Measurements from ENCODE around the gene GPSM1.

Gene GPSM1

DNA sequence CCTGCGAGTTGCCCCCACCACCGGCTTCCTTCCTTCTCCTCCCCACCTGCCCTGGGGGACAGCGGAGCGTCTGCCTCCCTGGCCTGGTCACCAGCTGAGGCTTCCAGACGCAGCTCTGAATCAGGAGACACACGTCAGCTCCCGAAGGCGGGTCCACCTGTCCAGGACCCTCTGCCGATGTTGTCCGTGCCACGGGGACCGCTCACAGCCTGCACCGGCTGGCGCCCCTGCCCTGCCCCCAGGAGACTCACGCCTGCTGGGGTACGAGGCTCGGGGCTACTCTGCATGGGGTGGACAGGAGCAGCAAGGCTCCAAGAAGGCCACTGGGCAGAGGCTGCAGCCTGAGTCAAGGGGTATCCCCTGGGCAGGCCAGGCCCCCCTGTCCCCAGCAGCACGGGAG lies 21.5 kb upstream of the GPSM1 start:
- DNase-seq, result no peak

DNA sequence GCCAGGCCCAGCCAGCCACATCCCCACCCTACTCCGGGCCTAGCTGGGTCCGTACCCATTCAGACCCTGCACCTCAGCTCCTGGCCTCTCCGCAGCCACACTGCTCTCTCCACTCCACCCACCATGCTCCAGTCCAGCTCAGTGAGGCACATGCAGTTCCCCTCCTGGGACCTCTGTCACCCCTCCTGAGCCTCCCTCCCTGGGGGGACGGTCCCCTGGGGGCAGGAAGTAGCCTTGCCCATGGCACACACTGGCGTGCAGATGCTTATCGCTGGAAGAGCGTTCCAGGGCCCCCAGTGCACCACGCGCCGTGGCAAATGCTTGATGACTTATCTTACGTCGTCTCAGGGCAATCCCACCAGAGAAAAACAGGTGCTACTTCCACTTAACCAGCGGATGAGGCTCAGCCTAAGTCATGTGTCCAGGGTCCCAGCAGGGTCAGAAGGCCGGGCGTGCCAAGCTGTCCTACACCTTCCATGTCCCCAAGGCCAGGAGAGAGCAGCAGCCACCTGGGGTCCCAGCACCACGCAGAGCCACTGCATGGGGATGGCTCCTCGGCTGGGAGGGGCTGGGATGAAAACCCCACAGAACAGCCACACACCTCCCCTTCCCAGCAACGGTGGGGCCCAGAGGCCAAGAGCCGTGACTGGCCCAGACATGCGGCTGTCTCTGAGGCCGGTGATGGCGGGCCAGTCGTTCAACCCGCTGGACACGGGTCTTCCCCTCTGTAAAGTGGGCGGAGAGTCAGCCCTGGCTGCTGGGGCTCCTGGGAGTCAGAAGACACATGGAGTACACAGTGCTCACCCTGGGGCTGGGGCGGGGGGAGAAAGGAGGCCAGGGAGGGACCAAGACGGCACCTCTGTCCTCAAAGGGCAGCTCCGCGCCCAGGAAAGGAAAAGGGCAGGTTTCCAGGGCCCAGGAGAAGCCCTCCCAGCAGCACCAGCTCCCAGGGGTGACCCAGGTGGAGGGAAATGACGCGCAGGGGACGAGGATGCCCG lies 20.8 kb upstream of the GPSM1 start:
- no peak for DNase-seq

DNA sequence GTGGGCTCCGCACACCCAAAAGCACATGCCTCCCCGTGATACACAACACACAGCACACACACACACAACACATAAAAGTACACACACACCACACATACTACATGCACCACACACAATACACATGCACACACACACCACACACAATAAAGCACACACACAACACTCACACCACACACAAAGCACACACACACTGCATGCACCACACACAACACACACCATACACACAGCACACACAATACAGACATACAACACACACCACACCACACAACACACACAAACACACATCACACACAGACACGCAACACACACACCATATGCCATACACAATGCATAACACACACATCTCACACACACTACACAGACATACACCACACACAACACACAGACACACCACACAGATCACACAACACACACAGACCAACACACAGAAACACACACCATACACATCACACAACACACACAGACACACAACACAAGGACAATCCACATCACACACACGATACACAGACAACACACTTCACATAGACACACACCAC lies 20.1 kb upstream of the GPSM1 start:
- DNase-seq, result no peak

DNA sequence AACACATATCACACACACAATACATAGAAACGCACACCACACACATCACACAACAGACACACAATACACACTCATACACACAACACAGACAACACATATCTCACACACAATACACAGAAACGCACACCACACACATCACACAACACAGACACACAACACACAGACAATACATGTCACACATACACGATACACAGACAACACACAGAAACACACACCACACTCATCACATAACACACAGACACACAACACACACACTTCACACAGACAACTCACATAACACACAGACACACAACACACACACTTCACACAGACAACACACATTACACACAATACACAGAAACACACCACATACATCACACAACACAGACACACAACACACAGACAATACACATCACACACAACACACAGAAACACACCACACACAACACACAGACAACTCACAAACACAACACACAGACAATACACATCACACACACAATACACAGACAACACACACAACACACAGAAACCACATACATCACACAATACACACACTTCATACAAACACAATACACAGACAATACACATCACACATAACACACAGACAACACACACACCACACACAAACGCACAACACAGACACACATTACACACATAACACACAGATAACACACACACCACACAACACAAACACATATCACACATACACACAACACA lies 19.2 kb upstream of the GPSM1 start:
- no peak for DNase-seq

DNA sequence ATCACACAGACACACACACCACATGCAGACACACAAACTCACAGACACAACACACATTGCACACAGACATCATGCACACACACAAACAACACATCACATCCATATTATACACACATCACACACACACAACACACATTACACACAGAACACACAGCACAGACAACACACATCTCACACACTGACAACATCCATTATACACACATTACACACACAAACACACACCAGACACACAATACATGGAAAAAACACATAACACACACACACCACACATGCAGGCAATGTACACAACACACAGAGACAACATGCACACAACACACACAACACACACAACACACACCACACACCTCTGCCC lies 18.7 kb upstream of the GPSM1 start:
- DNase-seq, result no peak

DNA sequence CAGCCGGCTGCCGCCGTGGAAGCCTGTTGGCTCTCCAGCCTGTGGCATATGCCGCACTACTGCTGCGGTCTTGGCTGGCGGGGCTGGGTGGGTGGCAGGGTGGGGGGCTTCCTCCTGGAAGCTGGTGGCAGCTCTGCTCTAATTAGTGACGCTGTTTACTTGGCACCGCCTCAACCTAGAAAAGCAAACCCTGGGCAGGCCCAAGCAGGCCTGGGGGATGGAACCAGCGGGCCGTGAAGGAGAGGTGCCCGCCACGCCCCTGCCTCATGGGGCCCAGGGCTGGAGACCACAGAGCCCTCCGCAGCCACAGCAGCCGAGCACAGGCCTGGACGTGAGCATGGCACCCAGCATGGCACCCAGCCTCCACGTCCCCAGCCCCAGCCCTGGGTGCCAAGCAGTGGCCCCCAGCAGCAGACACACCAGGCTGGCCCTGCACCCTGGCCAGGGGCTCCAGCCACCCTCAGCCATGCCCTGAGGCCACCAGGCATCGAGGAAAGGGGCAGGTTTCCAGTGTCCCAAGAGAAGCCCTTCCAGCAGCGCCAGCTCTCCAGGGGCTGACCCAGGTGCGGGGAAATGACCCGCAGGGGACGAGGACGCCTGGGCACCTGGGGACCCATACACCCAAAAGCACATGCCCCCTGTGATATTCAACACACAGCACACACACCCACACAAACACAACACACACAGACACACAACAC lies 18.1 kb upstream of the GPSM1 start:
- DNase-seq, result no peak

DNA sequence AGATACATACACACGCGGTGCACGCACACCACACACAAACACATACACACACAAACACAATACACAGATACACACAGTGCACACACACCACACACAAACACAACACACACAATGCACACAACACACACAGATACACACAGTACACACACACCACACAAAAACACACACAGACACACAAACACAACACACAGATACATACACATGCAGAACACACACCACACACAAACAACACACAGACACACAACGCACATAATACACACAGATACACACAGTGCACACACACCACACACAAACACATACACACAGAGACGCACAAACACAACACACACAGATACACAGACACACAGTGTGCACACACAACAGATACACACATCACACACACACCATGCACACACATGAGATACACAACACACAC lies 17.5 kb upstream of the GPSM1 start:
- DNase-seq, result no peak

DNA sequence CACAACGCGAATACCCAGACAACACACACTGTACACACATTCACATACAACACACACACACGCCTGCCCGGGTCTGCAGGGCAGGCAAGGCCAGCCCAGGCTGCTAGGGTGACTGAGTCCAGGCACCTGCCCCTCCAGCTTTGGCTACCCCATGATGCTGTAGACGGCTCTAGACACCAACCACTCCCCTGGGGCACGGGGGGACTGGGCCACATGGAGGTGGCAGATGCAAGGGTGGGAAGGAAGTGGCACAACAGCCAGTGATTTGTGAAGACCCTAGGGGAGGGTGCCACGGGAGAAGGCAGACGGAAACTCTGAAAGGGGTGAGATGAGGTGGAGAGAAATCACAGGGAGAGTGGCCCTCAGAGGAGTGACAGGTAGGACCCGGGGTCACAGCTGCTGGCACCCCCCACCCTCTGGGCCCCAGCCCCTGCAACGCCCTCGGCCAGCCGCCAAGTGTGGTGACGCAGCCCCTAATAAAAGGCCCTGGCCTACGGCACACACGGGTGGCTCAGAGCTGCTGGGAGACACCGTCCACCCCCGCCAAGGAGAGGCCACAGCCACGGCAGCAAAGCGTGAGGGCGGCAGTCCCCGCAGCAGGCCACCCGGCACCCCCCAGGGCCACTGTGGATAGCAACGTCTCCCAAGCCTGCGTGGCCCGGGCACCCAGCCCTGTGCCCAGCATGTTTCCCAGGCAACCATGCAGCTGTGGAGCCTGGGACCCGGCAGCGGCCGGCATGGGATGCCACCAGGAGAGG lies 16.9 kb upstream of the GPSM1 start:
- no peak for DNase-seq

DNA sequence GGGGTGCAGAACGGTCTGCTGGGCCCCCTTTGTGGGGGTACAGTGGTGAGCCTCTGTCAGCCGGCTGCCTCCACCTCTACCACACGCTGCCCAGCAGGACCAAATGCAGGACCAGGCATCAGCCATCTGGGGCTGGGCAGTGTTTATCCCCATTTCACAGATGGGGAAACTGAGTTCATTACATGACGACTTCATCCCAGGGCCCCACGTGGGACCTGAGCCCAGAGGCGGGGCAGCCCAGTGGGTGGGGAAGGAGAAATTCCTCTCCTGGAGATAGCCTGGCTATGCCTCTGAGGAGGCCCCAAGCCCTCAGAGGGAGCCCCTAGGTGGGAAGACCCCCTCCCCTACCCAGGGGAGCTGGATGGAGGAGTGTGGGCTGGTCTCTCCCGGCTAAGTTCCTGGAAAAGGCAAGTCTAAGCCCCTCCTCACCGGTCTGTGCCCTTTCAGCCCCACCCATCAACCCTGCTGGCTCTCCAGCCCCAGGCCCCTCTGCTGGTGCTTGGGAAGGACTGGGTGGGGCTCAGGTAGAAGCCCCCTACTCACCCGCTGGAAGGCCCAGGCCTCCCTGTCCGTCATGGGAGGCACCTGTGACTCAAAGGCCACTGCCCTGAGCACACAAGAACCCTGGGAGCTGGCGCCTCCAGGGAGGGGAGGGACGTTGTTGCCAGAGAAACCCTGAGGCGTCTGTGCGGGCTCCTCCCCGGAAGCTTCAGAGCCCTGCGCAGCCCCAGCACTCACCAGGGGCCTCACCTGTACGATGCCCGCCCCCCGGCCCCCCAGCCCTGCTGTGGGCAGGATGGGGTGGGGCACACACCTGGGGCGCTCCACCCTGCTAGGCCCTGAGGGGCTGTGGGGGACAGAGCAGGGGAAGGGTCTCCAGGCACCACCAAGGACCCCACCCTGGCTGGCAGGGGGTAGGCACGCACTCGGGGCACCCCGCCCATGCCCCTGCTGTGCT lies 16.0 kb upstream of the GPSM1 start:
- DNase-seq, result no peak

DNA sequence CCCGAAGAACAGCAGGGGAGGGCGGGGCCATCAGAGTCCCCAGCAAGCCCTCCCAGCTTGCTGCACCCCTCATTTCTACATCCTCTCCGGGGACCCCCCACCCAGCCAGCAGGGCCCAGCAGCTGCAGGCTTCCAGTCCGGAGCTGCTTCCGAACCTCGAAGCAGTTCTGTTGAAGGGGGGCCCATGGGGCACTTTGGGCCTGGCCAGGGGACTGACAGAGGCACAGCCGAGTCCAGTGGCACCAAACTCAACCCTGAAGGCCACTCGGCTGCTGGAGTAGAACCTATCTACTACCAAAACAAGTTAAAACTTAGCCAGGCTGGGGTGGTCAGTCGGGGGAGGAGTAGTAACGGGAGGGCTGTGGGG lies 15.3 kb upstream of the GPSM1 start:
- DNase-seq, result no peak

DNA sequence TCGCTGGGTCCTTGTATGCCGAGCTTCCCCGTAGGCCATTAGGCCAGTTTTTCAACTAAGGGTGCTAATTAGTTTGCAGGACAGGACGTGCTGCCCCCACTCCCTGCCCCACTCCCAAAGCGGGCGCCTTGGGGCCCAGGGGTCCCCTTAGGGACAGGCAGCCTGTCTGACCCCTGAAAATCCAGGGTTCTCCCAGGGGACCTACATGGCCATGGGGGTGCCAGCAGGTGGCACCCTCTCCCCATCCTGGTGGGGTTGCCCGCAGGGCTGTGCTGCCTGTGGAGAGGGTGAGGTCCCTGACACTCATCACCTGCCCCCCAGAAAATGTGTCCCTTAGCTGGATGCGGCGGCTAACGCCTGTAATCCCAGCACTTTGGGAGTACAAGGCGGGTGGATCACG lies 14.9 kb upstream of the GPSM1 start:
- DNase-seq, result peak; percentile 23

DNA sequence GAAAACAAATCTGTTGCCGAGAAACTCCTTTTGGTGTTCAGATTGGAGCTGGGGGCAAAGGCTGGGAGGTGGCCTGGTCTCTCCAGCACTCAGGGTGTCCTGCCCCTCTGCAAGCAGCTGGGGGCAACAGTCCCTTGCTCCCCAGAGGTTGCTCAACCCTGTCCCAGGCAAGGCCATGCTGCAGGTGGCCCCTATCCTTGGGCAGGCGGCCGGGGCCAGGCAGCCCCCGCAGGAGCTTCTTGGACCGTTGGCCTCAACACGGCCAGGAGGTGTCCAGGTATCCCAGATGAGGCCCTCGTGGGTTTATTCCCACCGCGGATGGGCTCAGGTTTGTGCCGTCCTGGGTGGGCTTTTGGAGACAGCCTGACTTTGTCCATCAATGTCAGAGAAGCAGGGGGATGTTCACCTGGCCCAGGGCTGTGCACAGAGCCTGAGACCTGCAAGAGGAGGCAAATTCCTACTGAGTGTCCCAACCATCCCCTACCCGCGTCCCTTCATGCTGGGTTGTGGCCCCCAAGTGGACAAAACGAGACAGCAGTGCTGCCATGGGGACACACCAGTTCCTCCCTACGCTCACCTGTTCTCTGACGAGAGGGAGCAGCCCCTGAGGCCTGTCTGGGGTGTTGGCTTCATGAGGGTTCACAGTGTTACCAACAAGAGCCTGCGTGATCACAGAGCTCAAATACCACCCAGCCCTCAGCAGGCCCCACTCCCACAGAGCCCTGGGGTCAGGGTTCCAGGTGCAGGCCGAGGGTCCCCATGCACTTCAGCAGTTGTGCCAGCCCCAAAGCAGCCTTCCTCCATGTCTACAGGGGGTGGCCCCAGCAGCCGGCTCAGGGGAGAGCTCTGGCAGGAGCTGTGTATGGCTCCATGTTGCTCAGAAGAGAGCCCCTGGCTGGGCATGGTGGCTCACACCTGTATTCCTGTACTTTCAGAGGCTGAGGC lies 14.0 kb upstream of the GPSM1 start:
- DNase-seq, result no peak

DNA sequence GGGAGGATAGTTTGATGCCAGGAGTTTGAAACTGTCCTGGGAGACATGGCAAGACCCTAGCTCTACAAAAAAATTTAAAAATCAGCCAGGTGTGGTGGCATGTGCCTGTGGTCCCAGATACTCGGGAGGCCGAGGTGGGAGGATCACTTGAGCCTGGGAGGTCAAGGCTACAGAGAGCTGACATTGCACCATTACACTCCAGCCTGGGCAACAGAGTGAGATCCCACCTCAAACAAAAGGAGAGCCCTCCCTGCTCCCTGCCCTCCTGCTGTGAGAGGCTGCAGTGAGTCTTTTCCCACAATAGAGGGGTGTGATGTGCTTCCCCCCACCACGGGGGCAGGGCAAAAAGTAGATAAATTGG lies 13.3 kb upstream of the GPSM1 start:
- DNase-seq, result no peak

DNA sequence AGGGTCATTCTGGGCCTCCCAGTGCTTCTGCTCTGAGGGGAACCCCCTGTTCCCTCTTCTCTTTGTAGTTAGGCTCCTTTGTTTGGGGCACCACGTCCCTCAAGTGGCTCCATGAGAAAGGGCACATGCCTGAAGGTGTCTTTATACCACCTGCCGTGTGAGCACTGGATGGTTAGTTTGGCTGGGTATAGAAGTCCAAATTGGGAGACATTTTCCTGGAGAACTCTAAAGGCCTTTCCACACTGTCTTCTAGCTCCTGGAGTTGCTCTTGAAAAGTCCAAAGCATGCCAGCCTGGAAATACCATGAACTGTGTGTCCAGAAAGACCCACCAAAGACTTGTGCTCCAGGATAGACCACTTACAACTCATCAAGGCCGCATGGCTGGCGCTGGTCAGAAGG lies 12.4 kb upstream of the GPSM1 start:
- no peak for DNase-seq

DNA sequence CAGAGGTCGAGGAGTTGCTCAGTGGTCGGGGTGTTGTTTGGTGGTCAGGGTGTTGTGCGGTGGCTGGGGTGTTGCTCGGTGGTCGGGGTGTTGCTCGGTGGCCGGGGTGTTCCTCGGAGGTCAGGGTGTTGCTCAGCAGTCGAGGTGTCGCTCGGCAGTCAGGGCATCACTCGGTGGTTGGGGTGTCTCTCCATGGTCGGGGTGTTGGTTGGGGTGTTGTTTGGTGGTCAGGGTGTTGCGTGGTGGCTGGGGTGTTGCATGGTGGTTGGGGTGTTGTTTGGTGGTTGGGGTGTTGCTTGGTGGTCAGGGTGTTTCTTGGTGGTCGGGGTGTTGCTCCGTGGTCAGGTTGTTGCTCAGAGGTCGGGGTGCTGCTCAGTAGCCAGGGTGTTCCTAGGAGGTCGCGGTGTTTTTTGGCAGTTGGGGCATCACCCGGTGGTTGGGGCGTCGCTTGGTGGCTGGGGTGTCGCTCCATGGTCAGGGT lies 11.0 kb upstream of the GPSM1 start:
- DNase-seq, result peak; percentile 50

DNA sequence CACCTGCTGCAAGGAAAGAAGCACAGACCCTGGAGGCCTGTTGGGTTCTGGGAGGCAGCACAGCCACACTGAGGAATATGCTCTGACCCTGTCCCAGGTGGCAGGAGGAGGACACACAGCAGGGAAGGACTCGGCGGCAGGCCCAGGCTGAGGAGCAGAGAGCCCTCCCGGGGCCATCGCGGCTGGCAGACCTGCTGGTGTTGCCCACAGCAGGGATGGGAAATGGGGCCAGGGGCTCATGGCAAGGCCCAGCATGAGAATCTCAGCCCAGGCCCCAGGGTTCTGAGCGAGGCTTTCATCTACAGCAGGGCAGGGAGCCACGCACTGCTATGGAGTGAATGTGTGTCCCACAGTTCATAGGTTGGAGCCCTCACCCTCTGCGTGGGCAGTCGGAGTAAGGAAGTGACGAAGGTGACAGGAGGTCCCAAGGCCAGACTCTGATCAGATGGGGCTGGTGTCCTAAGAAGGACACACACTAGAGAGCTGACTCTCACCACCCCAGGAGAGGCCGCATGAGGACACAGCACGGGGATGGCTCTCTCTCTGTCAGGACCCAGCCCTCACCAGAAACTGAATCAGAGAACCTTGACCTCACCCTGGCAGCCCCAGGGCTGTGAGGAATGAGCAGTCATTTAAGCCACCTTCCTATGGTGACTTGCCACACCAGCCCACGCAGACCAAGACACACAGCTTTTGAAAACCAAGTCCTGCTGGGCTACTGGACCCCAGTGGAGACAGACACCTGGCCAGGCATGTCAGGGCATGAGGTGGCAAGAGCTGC lies 10.3 kb upstream of the GPSM1 start:
- DNase-seq, result no peak

DNA sequence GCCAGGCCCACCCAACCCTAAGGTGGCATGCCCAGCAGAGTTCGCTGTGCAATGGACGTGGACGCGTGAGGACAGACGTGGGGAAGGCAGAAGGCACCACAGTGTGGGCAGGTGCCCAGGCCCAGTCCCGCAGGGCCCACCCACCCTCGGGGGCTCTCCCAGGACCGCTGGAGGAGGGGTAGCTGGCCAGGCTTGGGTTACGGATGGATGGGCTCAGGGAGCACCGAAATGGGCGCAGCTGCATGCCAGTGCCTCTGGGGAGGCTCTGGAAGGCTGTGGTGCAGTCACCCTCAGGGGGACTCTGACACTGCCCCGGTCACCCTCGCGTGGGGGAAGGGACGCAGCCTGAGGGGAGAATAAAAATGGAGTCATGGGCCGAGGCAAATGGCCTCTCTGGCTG lies 9.6 kb upstream of the GPSM1 start:
- no peak for DNase-seq

DNA sequence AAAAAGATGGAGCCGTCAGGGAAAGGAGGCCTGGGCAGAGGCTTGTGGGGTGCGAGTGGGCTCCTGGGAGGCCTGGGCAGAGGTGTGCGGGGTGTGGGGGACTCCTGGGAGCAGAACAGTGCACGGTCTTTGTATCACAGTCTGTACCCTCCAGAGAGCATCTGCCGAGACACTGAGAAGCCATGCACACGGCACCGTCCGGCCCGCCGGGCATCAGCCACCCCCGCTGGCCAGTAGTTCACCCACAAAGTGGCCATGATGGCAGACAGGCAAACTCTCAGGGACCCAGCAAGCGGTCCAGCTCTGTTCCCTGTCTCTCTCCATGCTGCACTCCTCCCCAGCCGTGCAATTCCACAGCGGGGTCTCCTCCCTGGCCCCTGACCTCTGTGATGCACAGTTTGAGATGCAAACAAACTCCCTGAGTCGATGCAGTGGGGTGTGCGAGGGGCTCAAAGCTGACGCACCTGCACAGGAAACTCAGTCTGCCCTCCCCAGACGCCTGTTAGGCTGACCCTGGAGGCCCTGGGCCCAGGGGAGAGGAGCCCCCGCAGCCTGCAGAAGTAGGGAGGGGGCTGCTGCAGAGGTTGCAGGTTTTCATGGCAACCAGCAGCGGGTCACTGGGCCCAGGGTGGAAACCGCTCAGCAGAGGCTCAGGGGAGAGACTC lies 9.1 kb upstream of the GPSM1 start:
- DNase-seq, result no peak

DNA sequence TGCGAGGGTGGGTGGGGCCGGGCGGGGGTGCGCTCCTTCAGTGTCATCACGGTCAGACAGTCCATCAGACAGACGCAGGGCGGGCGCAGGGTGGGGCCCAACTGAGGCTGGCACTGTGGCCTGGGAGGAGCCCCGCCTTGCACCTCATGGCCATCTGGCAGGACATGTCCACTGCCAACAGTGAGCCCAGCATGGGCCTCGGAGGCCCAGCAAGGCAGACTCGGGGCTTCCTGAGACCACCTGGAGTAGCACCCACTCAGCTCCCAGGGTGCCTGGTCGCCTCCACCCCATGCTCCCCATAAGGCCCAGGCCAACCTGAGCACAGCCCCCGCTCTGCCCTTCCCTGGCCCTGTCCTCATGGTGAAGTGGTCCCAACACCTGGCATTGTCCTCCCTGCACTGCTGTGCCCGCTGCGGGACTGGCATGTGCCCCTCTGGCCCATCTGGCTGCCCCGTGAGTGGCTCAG lies 8.5 kb upstream of the GPSM1 start:
- DNase-seq, result no peak

Data from CD4-positive, alpha-beta T cell treated with Interleukin-4 for 4 hours (primary cell).